ENCODE results near the gene NR2C2.

- TF ChIP-seq GATA2 (IDR thresholded peaks at IDR 0.05; ENCODE audit: low read depth, low read length) (no peak), GATA3 (IDR thresholded peaks at IDR 0.05; ENCODE audit: low read depth, low read length) (no peak)
These were observed 42.2 kb upstream of the NR2C2 start for GRCh38 chr3:14905055-14905657.

Data from SH-SY5Y (cell line).